Heart right ventricle (tissue), 16 donors: ENCODE data around the gene TRIM50. TPM values are rescaled to one million over a fixed set of nuclear protein-coding genes. Genes with fewer than 3 reads are reported as not detected.
"Not testable (repeated sequence)": the region's sequence is repeated elsewhere in the genome, so short reads cannot be mapped to it uniquely, and the experiment has no call there.

ENCODE experiments used
- ATAC-seq, 8 donors: fragments of 200-7000 bp; cut with Tn5 transposase; one replicate each; pipeline ENCODE4 v1.9.1; 2020; ENCODE audit warnings: mild to moderate bottlenecking in 8 of 8, moderate library complexity in 8 of 8, moderate number of reproducible peaks in 1 of 8
- DNase-seq, 2 donors: peaks; one replicate each; pipeline ENCODE4 v3.0.0-alpha.2; 2020
- H3K27ac ChIP-seq, 10 donors: fragments of 200-600 bp; sonication (generic) in 2 of 10; one replicate each; pipeline versions ENCODE4 v1.5.0 to v1.8.0; 2020 to 2022; ENCODE audit warnings: mild to moderate bottlenecking in 3 of 10
- H3K27me3 ChIP-seq, 7 donors: fragments of 200-600 bp; one replicate each; pipeline ENCODE4 v1.8.0; 2021 to 2022; ENCODE audit warnings: mild to moderate bottlenecking in 2 of 7
- H3K36me3 ChIP-seq, 9 donors: fragments of 200-600 bp; sonication (generic) in 1 of 9; one replicate each; pipeline versions ENCODE4 v1.5.0 to v1.8.0; 2020 to 2022; ENCODE audit warnings: mild to moderate bottlenecking in 2 of 9
- H3K4me1 ChIP-seq, 9 donors: fragments of 200-600 bp; sonication (generic) in 1 of 9; one replicate each; pipeline versions ENCODE4 v1.5.0 to v1.8.0; 2020 to 2022; ENCODE audit warnings: mild to moderate bottlenecking in 4 of 9
- H3K4me3 ChIP-seq, 10 donors: fragments of 200-600 bp; sonication (generic) in 2 of 10; one replicate each; pipeline versions ENCODE4 v1.5.0 to v1.8.0; 2020 to 2022; ENCODE audit warnings: mild to moderate bottlenecking in 7 of 10, moderate library complexity in 2 of 10
- H3K9me3 ChIP-seq, 11 donors: fragments of 200-600 bp in 10 of 11; sonication (generic) in 2 of 11; one replicate each; pipeline versions ENCODE4 v1.5.0 to v1.8.0; 2013 to 2022; ENCODE audit warnings: mild to moderate bottlenecking in 2 of 11, control low read depth in 1 of 11, moderate library complexity in 1 of 11
- CTCF ChIP-seq, 9 donors: fragments of 200-600 bp; sonication (generic) in 2 of 9; IDR thresholded peaks; one replicate each; pipeline versions ENCODE4 v1.5.0 to v1.8.0; 2021 to 2022; ENCODE audit warnings: antibody characterized with exemption in 9 of 9, mild to moderate bottlenecking in 5 of 9, moderate library complexity in 1 of 9
- WGBS, 2 donors: extraction: QIAGEN DNeasy Blood & Tissue Kit; methylation state at CpG; one replicate each; pipeline ENCODE4 v1.1.7; 2013; ENCODE audit warnings: inconsistent platforms in 1 of 2; 5-methylcytosine and 5-hydroxymethylcytosine counted together
- intact Hi-C, 10 donors: fragments of 100-400 bp; cut with DNase I; formaldehyde crosslinking; loops; one replicate each; pipeline versions ENCODE4 v1.11.1 to v1.14.2; 2022
- polyA plus RNA-seq, 2 donors: library from polyadenylated mRNA; stranded (reverse); fragments of 200-250 nt; gene quantifications; one replicate each; pipeline ENCODE4 v1.2.3, GENCODE V29; 2013
- total RNA-seq, 10 donors: library from RNA; stranded (reverse); fragmentation: NEBNext Ultra II Directional in 3 of 10; extraction: Animal tissue kit (Norgen Biotek cat#: 25700) in 3 of 10; gene quantifications; one replicate each; pipeline versions ENCODE4 v1.2.1 to v1.2.4, GENCODE V29; 2021 to 2023
- donor health status: Arrhythmogenic right ventricular cardiomyopathy.
- donor health status: ischemic (EF 13 %, LVEDD 7.1; RV severe dilation, severe dysfunction).
- donor health status: healthy with polysubstance abuse.
- donor health status: DM: no; HTN: yes; CAD: no.
- donor health status: DM: no; HTN: no; CAD: no.
- donor health status: ischemic (EF 25% LVEDD 6.9; RV normal size, moderate dysfunction).
- donor health status: ischemic (EF 25% LVEDD 5.7; RV mildly dilated, moderate dysfunction).
- donor health status: healthy.
- donor health status: DM: yes; HTN: yes; CAD: no.
- donor health status: Ischemic cardiomyopathy.
- donor health status: ischemic (EF 35%, LVEDD 5.7; RV mildly dilated, moderate dysfunction).
- donor health status: nonischemic (EF 11% LVEDD 7.7; RV severe dilation, severe dysfunction).
- donor health status: DM: yes; HTN: yes; CAD: no.
- donor health status: PGD.
- donor health status: ischemic (EF 29% LVEDD 5.4; RV normal size, mild dysfunction).
- donor health status: nonischemic (EF 23%, LVEDD 6.1; RV moderate dilation, normal function).

Gene TRIM50
- total and polyA plus RNA-seq, 12 donors = 0.04 to 0.62 (median 0.24) TPM; not detected in 4

DNA sequence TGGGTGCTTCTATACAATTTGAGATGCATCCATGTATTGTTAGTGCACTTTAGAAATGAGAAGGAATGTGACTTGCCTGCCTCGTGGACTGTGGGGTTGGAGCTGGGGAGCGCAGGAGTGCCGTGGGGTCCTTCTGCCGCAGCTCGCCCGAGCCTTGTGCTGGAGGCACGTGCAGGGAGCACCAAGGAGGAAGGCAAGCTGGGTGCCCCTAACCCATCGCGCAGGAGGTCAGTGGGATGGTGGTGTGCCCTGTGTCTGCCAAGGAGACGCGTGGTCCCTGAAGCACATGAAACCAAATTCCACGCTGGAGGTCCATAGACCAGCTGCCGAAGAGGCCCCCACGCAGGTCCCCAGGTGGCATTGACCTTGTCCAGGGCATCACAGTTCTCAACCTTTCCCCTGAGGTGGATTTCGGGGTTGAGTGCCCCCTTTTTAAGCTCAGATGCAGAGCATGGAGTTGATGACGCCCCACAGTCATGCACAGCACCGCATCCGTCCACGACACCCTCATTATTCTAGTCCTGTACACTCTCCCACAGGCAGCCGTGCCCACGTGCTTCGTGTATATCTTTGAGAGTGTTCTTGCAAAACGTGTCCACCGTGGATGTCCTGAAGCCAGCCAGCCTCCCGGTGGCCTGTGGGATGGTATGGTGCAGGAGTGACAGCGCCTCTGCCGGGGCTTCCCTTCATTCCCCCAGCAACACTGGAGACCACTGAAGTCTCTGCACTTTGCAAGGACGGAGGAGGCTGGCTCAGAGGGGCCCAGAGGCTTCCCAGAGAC, 35.5 kb upstream of the TRIM50 start:
- Histone ChIP-seq H3K4me3 (no peak overlapping the region), H3K9me3 (no peaks in the 10 kb centered on the region), H3K4me1 (peaks cover 0 to 4% (median 2%) of the 10 kb centered on the region in 9 donors), H3K27me3 (peaks cover 0 to 21% (median 0%) of the 10 kb centered on the region in 7 donors), H3K27ac (no peak overlapping the region), H3K36me3 (no peaks in the 10 kb centered on the region)
- no peak for TF ChIP-seq CTCF (IDR thresholded peaks at IDR 0.05)
- ATAC-seq = no peak
- intact Hi-C loops = no loop called here
- WGBS, 2 donors = 84 to 85% methylated on average over 28 of the region's 28 CpGs
- no peak for DNase-seq

GRCh38 chr7:73360590-73360989, 32.7 kb upstream of the TRIM50 start:
- H3K9me3 ChIP-seq, DNase-seq, intact Hi-C loops, H3K36me3 ChIP-seq, H3K27ac ChIP-seq, H3K4me3 ChIP-seq, ATAC-seq: not testable (repeated sequence)
- WGBS, 2 donors = 96% methylated on average over 1 of the region's 1 CpG
- Histone ChIP-seq H3K27me3 (peaks cover 0 to 10% (median 0%) of the 10 kb centered on the region in 7 donors), H3K4me1 (peaks cover 0 to 14% (median 8%) of the 10 kb centered on the region in 9 donors)

GRCh38 chr7:73359746-73360375, 32.0 kb upstream of the TRIM50 start:
- TF ChIP-seq CTCF (IDR thresholded peaks at IDR 0.05) = no peak
- Histone ChIP-seq H3K27me3 (peaks cover 0 to 10% (median 0%) of the 10 kb centered on the region in 7 donors), H3K27ac (no peak overlapping the region), H3K4me1 (peaks cover 0 to 14% (median 8%) of the 10 kb centered on the region in 9 donors), H3K4me3 (no peak overlapping the region), H3K36me3 (no peaks in the 10 kb centered on the region), H3K9me3 (no peaks in the 10 kb centered on the region)
- intact Hi-C loops = no loop called here
- DNase-seq = no peak
- 93 to 94% methylated on average over 13 of the region's 13 CpGs for WGBS, 2 donors
- no peak for ATAC-seq

GRCh38 chr7:73359306-73359705, 31.4 kb upstream of the TRIM50 start:
- no peak overlapping the region for H3K4me3 ChIP-seq
- WGBS, 2 donors = 83 to 87% methylated on average over 11 of the region's 11 CpGs
- H3K27ac ChIP-seq = no peak overlapping the region
- peaks cover 0 to 7% (median 0%) of the 10 kb centered on the region in 7 donors for H3K27me3 ChIP-seq
- H3K9me3 ChIP-seq = no peaks in the 10 kb centered on the region
- peaks cover 0 to 14% (median 8%) of the 10 kb centered on the region in 9 donors for H3K4me1 ChIP-seq
- DNase-seq (no peak), ATAC-seq (no peak)
- intact Hi-C loops = no loop called here
- TF ChIP-seq CTCF (IDR thresholded peaks at IDR 0.05) = no peak
- no peaks in the 10 kb centered on the region for H3K36me3 ChIP-seq
